Neuronal stem cell (in vitro differentiated cells): ENCODE results near the gene KLK11. TPM values are rescaled to one million over a fixed set of nuclear protein-coding genes. Genes with fewer than 3 reads are reported as not detected.
A peak's percentile ranks its signal among the peaks of the same experiment; 100 is the strongest.

Experiments used
- DNase-seq: peaks from one replicate; pipeline ENCODE4 v3.0.0-alpha.2; 2013; ENCODE audit warnings: low spot score
- H2AFZ ChIP-seq: one replicate; pipeline ENCODE4 v1.6.1; 2013; ENCODE audit warnings: mild to moderate bottlenecking, low read length, inconsistent platforms
- H2AK5ac ChIP-seq: 2 replicates; pipeline ENCODE4 v1.6.1; 2013; ENCODE audit warnings: low read depth, mild to moderate bottlenecking, inconsistent platforms, low read length, moderate library complexity, mixed read lengths
- H2BK120ac ChIP-seq: 2 replicates; pipeline ENCODE4 v1.6.1; 2013; ENCODE audit warnings: low read depth, mild to moderate bottlenecking, inconsistent platforms, low read length, moderate library complexity, mixed read lengths
- H2BK12ac ChIP-seq: one replicate; pipeline ENCODE4 v1.6.1; 2013; ENCODE audit warnings: low read length, inconsistent platforms
- H2BK15ac ChIP-seq: 2 replicates; pipeline ENCODE4 v1.6.1; 2013; ENCODE audit warnings: mild to moderate bottlenecking, low read length, inconsistent platforms, mixed read lengths
- H2BK5ac ChIP-seq: one replicate; pipeline ENCODE4 v1.6.1; 2013; ENCODE audit warnings: inconsistent platforms, mild to moderate bottlenecking, low read length, moderate library complexity
- H3K14ac ChIP-seq: one replicate; pipeline ENCODE4 v1.6.1; 2013; ENCODE audit warnings: low read length, inconsistent platforms
- H3K18ac ChIP-seq: 2 replicates; pipeline ENCODE4 v1.6.1; 2013; ENCODE audit warnings: low read length, inconsistent platforms
- H3K23ac ChIP-seq: 2 replicates; pipeline ENCODE4 v1.6.1; 2013; ENCODE audit warnings: low read depth, mild to moderate bottlenecking, mixed read lengths, low read length, inconsistent platforms; ENCODE audit not compliant: poor library complexity
- H3K27ac ChIP-seq: replicated peaks from 3 replicates; pipeline ENCODE4 v1.5.1; 2013; ENCODE audit warnings: low read length, inconsistent platforms
- H3K27me3 ChIP-seq, 3 experiments: 2 replicates each; pipeline ENCODE4 v1.6.1; 2013; ENCODE audit warnings: low read length in 3 of 3, mild to moderate bottlenecking in 2 of 3, inconsistent platforms in 1 of 3, low read depth in 1 of 3, mixed read lengths in 1 of 3, moderate library complexity in 1 of 3; ENCODE audit not compliant: control insufficient read depth in 3 of 3, insufficient read depth in 3 of 3
- H3K36me3 ChIP-seq, 2 donors: replicated peaks in 1 of 2; 2 replicates each; pipeline ENCODE4 v1.6.1; 2013; ENCODE audit warnings: low read length in 2 of 2; ENCODE audit not compliant: control insufficient read depth in 2 of 2, insufficient read depth in 2 of 2
- H3K4ac ChIP-seq: 2 replicates; pipeline ENCODE4 v1.6.1; 2013; ENCODE audit warnings: inconsistent platforms, mild to moderate bottlenecking, low read length, moderate library complexity
- H3K4me1 ChIP-seq, 2 donors: 1 replicate in 1 of 2; 2 replicates in 1 of 2; pipeline ENCODE4 v1.6.1; 2013; ENCODE audit warnings: low read length in 2 of 2, low read depth in 1 of 2; ENCODE audit not compliant: control insufficient read depth in 2 of 2, insufficient read depth in 1 of 2
- H3K4me2 ChIP-seq: one replicate; pipeline ENCODE4 v1.6.1; 2013; ENCODE audit warnings: mild to moderate bottlenecking, low read length, inconsistent platforms; ENCODE audit not compliant: insufficient read depth, poor library complexity, severe bottlenecking
- H3K4me3 ChIP-seq, 2 donors: 2 replicates each; pipeline ENCODE4 v1.5.1; 2013; ENCODE audit warnings: low read length in 2 of 2, mild to moderate bottlenecking in 2 of 2, inconsistent platforms in 1 of 2, moderate library complexity in 1 of 2
- H3K79me1 ChIP-seq: one replicate; pipeline ENCODE4 v1.6.1; 2013; ENCODE audit warnings: low read depth, mild to moderate bottlenecking, inconsistent platforms, low read length, moderate library complexity
- H3K9ac ChIP-seq: one replicate; pipeline ENCODE4 v1.6.1; 2013; ENCODE audit warnings: mild to moderate bottlenecking, low read depth, low read length, inconsistent platforms; ENCODE audit not compliant: poor library complexity
- H3K9me3 ChIP-seq, 2 donors: replicated peaks in 1 of 2; 2 replicates each; pipeline versions ENCODE3 to v1.6.1; 2013; ENCODE audit warnings: low read length in 2 of 2, mild to moderate bottlenecking in 2 of 2, inconsistent platforms in 1 of 2, low read depth in 1 of 2, mixed read lengths in 1 of 2, moderate library complexity in 1 of 2; ENCODE audit not compliant: control insufficient read depth in 2 of 2, insufficient read depth in 1 of 2
- H4K8ac ChIP-seq: one replicate; pipeline ENCODE4 v1.6.1; 2013; ENCODE audit warnings: low read depth, mild to moderate bottlenecking, inconsistent platforms, low read length, moderate library complexity
- H4K91ac ChIP-seq: one replicate; pipeline ENCODE4 v1.6.1; 2013; ENCODE audit warnings: low read length, low read depth, mild to moderate bottlenecking, inconsistent platforms; ENCODE audit not compliant: poor library complexity
- WGBS, 2 donors: extraction: QIAGEN DNeasy Blood & Tissue Kit; methylation state at CpG; one replicate each; pipeline ENCODE4 v1.1.7; 2013; ENCODE audit warnings: missing lambda C conversion rate in 2 of 2, mixed read lengths in 1 of 2; ENCODE audit not compliant: insufficient read length in 2 of 2, insufficient replicate concordance in 1 of 2; ENCODE audit errors: extremely low coverage in 2 of 2; 5-methylcytosine and 5-hydroxymethylcytosine counted together
- polyA plus RNA-seq, 2 experiments: library from polyadenylated mRNA; stranded (reverse); fragments of 200-250 nt; gene quantifications; one replicate each; pipeline ENCODE4 v1.2.3, GENCODE V29; 2013

KLK11 gene, protein sequence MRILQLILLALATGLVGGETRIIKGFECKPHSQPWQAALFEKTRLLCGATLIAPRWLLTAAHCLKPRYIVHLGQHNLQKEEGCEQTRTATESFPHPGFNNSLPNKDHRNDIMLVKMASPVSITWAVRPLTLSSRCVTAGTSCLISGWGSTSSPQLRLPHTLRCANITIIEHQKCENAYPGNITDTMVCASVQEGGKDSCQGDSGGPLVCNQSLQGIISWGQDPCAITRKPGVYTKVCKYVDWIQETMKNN
- not detected for polyA plus RNA-seq (2013, experiment 1 of 2)
- not detected for polyA plus RNA-seq (2013, experiment 2 of 2)

DNA sequence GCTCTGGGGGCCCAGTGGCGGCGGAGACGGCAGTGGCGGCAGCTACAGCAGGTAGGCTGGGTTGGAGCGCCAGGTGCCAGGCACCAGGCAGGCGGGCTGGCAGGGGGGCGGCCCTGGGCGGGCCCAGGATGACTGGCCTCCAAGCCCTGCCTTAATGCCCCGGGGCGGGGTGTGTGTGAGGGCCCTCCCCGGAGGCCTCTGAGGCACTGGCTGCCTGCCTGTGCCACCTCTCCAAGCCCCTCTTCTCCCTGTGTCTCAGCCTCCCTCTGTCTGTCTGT lies at the start of gene KLK11:
Gene KLK11, minus strand, starts transcription at position 63 of the 278 bp plus-strand sequence. CDS start 985 bp downstream, outside the sequence.
- H3K4me3 ChIP-seq, result no peak within 1 kb of the TSS

GRCh38 chr19:51075998-51076397 lies 49.6 kb upstream of the KLK11 start:
- Histone ChIP-seq H2BK120ac (no peak overlapping the region), H3K23ac (no peak overlapping the region), H3K79me1 (no peaks in the 10 kb centered on the region), H2AFZ (no peak overlapping the region), H3K4me3 (no peak overlapping the region), H3K4me1 (no peaks in the 10 kb centered on the region), H4K91ac (no peak overlapping the region), H2BK12ac (no peak overlapping the region), H2BK15ac (no peak overlapping the region), H2AK5ac (no peak overlapping the region), H3K18ac (no peak overlapping the region), H3K27me3 (peaks cover 0 to 3% (median 0%) of the 10 kb centered on the region in 3 experiments), H3K4me2 (no peak overlapping the region), H4K8ac (no peak overlapping the region), H3K4ac (no peak overlapping the region), H3K9me3 (no peaks in the 10 kb centered on the region), H3K9ac (no peak overlapping the region), H3K36me3 (no peaks in the 10 kb centered on the region), H2BK5ac (no peak overlapping the region), H3K14ac (no peak overlapping the region), H3K27ac (no peak overlapping the region)
- WGBS, 2 donors, result no CpG with 5 or more reads among the region's 5 CpGs
- DNase-seq, result no peak

More for the DNA sequence above, at the start of gene KLK11:
- no peak within 1 kb of the TSS for H3K4me2 ChIP-seq
- no peak within 1 kb of the TSS for H2AFZ ChIP-seq
- peak within 1 kb of the TSS; percentile 82 for H3K18ac ChIP-seq
- peaks cover 1% of the 10 kb centered on the region for H3K79me1 ChIP-seq
- peak within 1 kb of the TSS; percentile 56 for H3K23ac ChIP-seq
- no peaks in the 10 kb centered on the region for H3K36me3 ChIP-seq
- H3K4ac ChIP-seq, result peak within 1 kb of the TSS; percentile 30
- peaks cover 0 to 14% of the 10 kb centered on the region in 2 donors for H3K4me1 ChIP-seq
- H2AK5ac ChIP-seq, result peak within 1 kb of the TSS; percentile 81
- no peak for DNase-seq
- H3K9me3 ChIP-seq, result peaks cover 0 to 2% of the 10 kb centered on the region in 2 donors
- peak within 1 kb of the TSS; percentile 66 for H3K9ac ChIP-seq
- no CpG with 5 or more reads among the region's 11 CpGs for WGBS, 2 donors
- H4K91ac ChIP-seq, result no peak within 1 kb of the TSS
- peaks cover 0 to 53% (median 0%) of the 10 kb centered on the region in 3 experiments for H3K27me3 ChIP-seq
- peak within 1 kb of the TSS; percentile 59 for H3K14ac ChIP-seq
- no peak within 1 kb of the TSS for H4K8ac ChIP-seq
- H2BK120ac ChIP-seq, result peak within 1 kb of the TSS; percentile 65
- no peak within 1 kb of the TSS for H2BK12ac ChIP-seq
- H2BK15ac ChIP-seq, result peak within 1 kb of the TSS; percentile 63
- peak within 1 kb of the TSS; percentile 79 for H2BK5ac ChIP-seq
- H3K27ac ChIP-seq, result no peak within 1 kb of the TSS

GRCh38 chr19:51071095-51071405 lies 44.6 kb upstream of the KLK11 start:
- Histone ChIP-seq H3K27ac (no peak overlapping the region), H3K4me1 (no peaks in the 10 kb centered on the region), H2BK5ac (no peak overlapping the region), H3K9ac (no peak overlapping the region), H4K8ac (no peak overlapping the region), H3K79me1 (no peaks in the 10 kb centered on the region), H3K27me3 (peaks cover 0 to 26% (median 2%) of the 10 kb centered on the region in 3 experiments), H3K23ac (no peak overlapping the region), H2BK12ac (no peak overlapping the region), H3K4me2 (no peak overlapping the region), H2BK120ac (no peak overlapping the region), H3K4ac (no peak overlapping the region), H3K18ac (no peak overlapping the region), H4K91ac (no peak overlapping the region), H3K36me3 (no peaks in the 10 kb centered on the region), H2AK5ac (no peak overlapping the region), H2AFZ (no peak overlapping the region), H2BK15ac (no peak overlapping the region), H3K14ac (no peak overlapping the region), H3K9me3 (no peaks in the 10 kb centered on the region), H3K4me3 (no peak overlapping the region)
- no peak for DNase-seq
- no CpG with 5 or more reads among the region's 4 CpGs for WGBS, 2 donors

DNA sequence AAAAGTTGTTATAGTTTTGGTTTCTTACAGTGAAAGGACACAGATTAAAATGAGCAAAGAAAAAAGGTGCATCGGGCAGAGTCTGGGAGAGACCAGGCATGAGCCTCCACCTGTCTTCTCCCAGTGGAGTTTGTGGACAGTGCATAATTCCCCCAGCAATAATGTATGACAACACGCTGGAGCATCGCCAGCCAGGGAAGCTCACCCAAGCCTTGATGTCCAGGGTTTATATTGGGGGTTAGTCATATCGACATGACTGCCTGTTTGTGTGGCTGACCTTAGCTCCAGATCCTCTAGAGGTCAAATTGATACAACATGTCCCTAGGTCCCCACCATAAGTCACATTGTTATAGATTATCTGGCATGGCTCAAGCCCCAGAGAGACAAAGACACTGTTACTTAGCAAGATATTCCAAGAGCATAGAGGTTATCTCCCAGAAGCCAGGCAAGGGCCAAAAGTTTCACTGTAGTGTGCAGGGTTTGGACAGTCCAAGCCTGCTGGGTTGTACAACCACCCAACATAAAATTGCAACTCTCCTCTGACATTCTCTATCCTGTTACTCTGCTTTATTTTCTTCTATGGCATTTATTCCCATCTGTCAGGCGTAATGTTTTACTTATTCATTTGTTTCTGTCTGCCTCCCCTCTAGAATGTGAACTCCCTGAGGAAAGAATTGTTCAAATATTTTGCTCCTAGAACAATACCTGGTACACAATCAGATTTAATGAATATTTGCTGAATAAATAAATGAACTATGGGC lies 44.1 kb upstream of the KLK11 start:
- Histone ChIP-seq H3K36me3 (no peaks in the 10 kb centered on the region), H2AK5ac (no peak overlapping the region), H3K4ac (no peak overlapping the region), H3K27ac (no peak overlapping the region), H2BK15ac (no peak overlapping the region), H3K23ac (no peak overlapping the region), H3K14ac (no peak overlapping the region), H4K8ac (no peak overlapping the region), H2BK5ac (no peak overlapping the region), H3K27me3 (peaks cover 0 to 29% (median 8%) of the 10 kb centered on the region in 3 experiments), H3K9me3 (no peaks in the 10 kb centered on the region), H3K9ac (no peak overlapping the region), H2AFZ (no peak overlapping the region), H3K4me3 (no peak overlapping the region), H4K91ac (no peak overlapping the region), H2BK120ac (no peak overlapping the region), H3K18ac (no peak overlapping the region), H3K79me1 (no peaks in the 10 kb centered on the region), H3K4me1 (no peaks in the 10 kb centered on the region), H2BK12ac (no peak overlapping the region), H3K4me2 (no peak overlapping the region)
- no peak for DNase-seq
- WGBS, 2 donors, result no CpG with 5 or more reads among the region's 5 CpGs
